Suprapubic skin (tissue), 4 donors: ENCODE measurements around the gene KCNJ18. TPM values are rescaled to one million over a fixed set of nuclear protein-coding genes. Genes with fewer than 3 reads are reported as not detected.
"Not testable (repeated sequence)": the region's sequence is repeated elsewhere in the genome, so short reads cannot be mapped to it uniquely, and the experiment has no call there.

Experiments used
- DNase-seq, 2 donors: peaks; one replicate each; pipeline ENCODE4 v3.0.0-alpha.2; 2019; ENCODE audit warnings: low spot score in 2 of 2
- H3K27ac ChIP-seq: fragments of 200-600 bp; sonication (generic); one replicate; pipeline ENCODE4 v1.5.1; 2019
- H3K27me3 ChIP-seq: fragments of 200-600 bp; sonication (generic); one replicate; pipeline ENCODE4 v1.5.1; 2019
- H3K36me3 ChIP-seq: fragments of 200-600 bp; sonication (generic); one replicate; pipeline ENCODE4 v1.5.1; 2019
- H3K4me1 ChIP-seq: fragments of 200-600 bp; sonication (generic); one replicate; pipeline ENCODE4 v1.5.1; 2019
- H3K4me3 ChIP-seq: fragments of 200-600 bp; sonication (generic); one replicate; pipeline ENCODE4 v1.5.1; 2019; ENCODE audit warnings: mild to moderate bottlenecking
- H3K9me3 ChIP-seq: fragments of 200-600 bp; sonication (generic); one replicate; pipeline ENCODE4 v1.5.1; 2019
- WGBS: methylation state at CpG from one replicate; pipeline ENCODE4 v1.1.5; 2018; 5-methylcytosine and 5-hydroxymethylcytosine counted together
- total RNA-seq, 4 donors: library from RNA; depleted of rRNA; stranded (reverse); fragments of >200 nt; gene quantifications; one replicate each; pipeline ENCODE4 v1.1.0, GENCODE V29; 2016

KCNJ18 gene
- 10 to 100 TPM in 3 of 4 donors, 1 to 10 TPM in 1; 2.3 to 32.9 (median 19.3) TPM for total RNA-seq

- H3K4me1 ChIP-seq, H3K9me3 ChIP-seq, DNase-seq, H3K4me3 ChIP-seq, H3K36me3 ChIP-seq, H3K27ac ChIP-seq, H3K27me3 ChIP-seq: not testable (repeated sequence)
- WGBS = 65% methylated on average over 4 of the region's 18 CpGs
These were observed at the start of gene KCNJ18 for GRCh38 chr17:21691883-21692703. Gene KCNJ18 (plus strand): TSS chr17:21692523. CDS start chr17:21702787, 10,264 bp downstream.

GRCh38 chr17:21648125-21648524 lies 44.2 kb upstream of the KCNJ18 start:
- H3K36me3 ChIP-seq, H3K27ac ChIP-seq, H3K4me1 ChIP-seq, H3K4me3 ChIP-seq, H3K9me3 ChIP-seq, H3K27me3 ChIP-seq, DNase-seq: not testable (repeated sequence)
- WGBS = 80% methylated on average over 6 of the region's 6 CpGs

DNA sequence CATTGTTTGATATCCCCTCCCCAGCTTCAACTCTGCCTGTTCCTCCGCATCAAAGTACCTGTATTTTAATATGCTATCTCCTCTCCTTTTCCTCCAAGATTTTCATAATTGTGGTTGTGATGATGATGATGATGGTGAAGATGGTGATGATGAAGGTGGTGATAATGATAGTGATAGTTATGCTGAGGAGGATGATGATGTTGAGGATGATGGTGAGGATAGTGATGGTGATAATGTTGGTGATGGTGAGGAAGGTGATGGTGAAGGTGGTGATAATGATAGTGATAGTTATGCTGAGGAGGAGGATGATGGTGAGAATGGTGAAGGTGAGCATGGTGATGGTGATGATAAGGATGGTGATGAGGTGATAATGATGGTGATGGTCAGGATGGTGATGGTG lies 42.3 kb upstream of the KCNJ18 start:
- H3K4me1 ChIP-seq, DNase-seq, H3K27ac ChIP-seq, H3K9me3 ChIP-seq, H3K4me3 ChIP-seq, H3K27me3 ChIP-seq, H3K36me3 ChIP-seq: not testable (repeated sequence)
- 79% methylated on average over 1 of the region's 1 CpG for WGBS

- not testable (repeated sequence) for H3K36me3 ChIP-seq, H3K4me1 ChIP-seq, H3K27ac ChIP-seq, DNase-seq, H3K27me3 ChIP-seq, H3K9me3 ChIP-seq, H3K4me3 ChIP-seq
- WGBS = 26% methylated on average over 3 of the region's 4 CpGs
These were observed 40.3 kb upstream of the KCNJ18 start for GRCh38 chr17:21652049-21652448.

- not testable (repeated sequence) for H3K27me3 ChIP-seq, H3K27ac ChIP-seq, DNase-seq, H3K36me3 ChIP-seq, H3K4me1 ChIP-seq, H3K9me3 ChIP-seq, H3K4me3 ChIP-seq
- 60% methylated on average over 1 of the region's 10 CpGs for WGBS
These were observed 39.1 kb upstream of the KCNJ18 start for GRCh38 chr17:21653211-21653610.

- H3K9me3 ChIP-seq, H3K4me3 ChIP-seq, H3K36me3 ChIP-seq, H3K4me1 ChIP-seq, H3K27ac ChIP-seq, H3K27me3 ChIP-seq, DNase-seq: not testable (repeated sequence)
- WGBS = 53% methylated on average over 12 of the region's 47 CpGs
These were observed 35.6 kb upstream of the KCNJ18 start for GRCh38 chr17:21656518-21657309.

DNA sequence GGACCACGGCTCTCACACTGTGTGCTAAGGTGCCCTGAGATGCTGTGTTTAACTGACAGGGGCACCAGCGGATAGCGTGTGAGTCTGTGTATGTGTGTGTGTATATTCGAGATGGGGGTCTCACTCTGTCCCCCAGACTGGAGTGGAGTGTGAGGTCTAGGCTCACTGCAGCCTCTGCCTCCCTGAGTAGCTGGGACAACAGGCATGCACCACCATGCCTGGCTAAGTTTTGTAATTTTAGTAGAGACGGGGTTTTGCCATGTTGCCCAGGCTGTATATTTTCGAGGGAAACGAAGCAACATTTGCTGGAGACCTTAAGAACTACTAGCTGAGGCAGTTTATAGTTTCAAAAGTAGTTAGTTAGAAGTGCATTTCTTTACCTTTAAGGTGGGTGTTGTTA lies 32.7 kb upstream of the KCNJ18 start:
- WGBS = 64% methylated on average over 7 of the region's 7 CpGs
- DNase-seq, H3K27me3 ChIP-seq, H3K36me3 ChIP-seq, H3K4me1 ChIP-seq, H3K9me3 ChIP-seq, H3K27ac ChIP-seq, H3K4me3 ChIP-seq: not testable (repeated sequence)

DNA sequence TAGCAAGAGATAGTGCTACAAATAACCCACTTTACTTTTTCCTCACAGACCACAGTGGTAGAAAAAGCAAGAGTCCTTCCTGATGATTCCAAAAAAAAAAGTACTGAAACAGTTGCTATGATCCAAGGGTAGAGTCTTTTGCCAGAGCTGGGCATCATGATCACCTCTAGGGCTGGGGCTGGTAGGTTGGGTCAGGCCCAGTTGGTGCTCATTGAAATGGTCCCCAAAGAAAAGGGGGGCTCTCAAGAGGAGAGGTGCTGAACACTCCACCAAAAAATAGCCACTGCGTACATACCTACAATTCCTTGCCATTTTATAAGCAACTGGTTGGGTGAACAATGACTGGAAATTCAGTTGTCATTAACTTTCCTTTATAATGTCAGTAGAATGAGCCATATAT lies 30.9 kb upstream of the KCNJ18 start:
- not testable (repeated sequence) for H3K36me3 ChIP-seq, H3K9me3 ChIP-seq, H3K4me1 ChIP-seq, H3K27me3 ChIP-seq, DNase-seq, H3K27ac ChIP-seq, H3K4me3 ChIP-seq
- 0% methylated on average over 1 of the region's 1 CpG for WGBS

DNA sequence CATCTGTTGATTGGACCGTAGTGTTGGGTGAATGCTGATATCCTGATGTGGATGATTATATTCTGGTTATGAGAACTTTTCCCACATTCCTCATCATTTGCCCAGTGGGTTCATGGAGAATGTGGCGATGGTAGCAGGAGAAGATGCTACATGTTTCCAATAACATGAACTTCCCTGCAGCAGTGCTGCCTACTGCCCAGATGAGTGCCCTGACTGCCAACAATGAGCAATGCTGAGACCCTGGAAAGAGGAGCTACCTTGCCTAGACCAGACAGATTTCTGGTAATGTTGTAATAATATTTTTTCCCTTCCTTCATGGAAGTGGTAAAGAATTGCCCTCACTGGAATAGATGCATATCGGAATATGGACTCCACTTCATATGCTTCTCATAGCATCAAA lies 29.2 kb upstream of the KCNJ18 start:
- WGBS = 63% methylated on average over 3 of the region's 3 CpGs
- H3K4me1 ChIP-seq, DNase-seq, H3K27ac ChIP-seq, H3K36me3 ChIP-seq, H3K27me3 ChIP-seq, H3K4me3 ChIP-seq, H3K9me3 ChIP-seq: not testable (repeated sequence)

DNA sequence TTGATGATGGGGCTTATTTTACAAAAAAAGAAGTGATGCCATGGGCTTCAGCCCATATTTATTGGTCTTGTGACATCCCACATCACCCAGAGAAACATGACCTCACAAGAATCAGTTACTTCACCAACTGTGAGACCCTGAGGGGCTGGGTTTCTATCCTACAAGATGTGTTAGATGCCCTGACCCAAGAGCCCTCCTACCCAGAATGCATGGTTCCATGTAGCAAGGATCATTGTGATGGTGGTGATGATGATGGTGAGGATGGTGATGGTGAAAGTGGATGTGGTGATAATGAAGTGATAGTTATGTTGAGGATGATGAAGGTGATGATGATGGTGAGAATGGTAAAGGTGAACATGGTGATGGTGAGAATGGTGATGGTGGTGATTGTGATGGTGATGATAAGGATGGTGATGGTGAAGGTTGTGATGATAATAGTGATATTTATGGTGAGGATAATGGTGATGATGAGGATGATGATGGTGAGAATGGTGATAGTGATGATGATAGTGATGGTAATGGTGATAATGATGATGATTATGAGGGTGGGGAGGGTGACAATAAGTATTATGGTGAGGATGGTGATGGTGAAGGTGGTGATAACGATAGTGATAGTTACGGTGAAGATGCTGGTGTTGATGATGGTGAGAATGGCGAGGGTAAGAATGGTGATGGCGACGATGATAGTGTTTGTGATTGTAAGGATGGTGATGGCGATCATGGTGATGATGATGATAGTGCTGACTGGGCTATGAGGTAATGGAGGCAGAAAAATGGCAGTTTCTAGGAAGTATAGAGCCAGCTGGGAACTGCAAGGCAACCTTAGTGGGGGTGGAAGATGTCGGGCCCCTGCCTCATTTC lies 28.5 kb upstream of the KCNJ18 start:
- H3K27me3 ChIP-seq, H3K4me1 ChIP-seq, H3K9me3 ChIP-seq, DNase-seq, H3K27ac ChIP-seq, H3K36me3 ChIP-seq, H3K4me3 ChIP-seq: not testable (repeated sequence)
- 64% methylated on average over 7 of the region's 7 CpGs for WGBS

- not testable (repeated sequence) for H3K4me3 ChIP-seq, H3K9me3 ChIP-seq, DNase-seq, H3K27me3 ChIP-seq, H3K36me3 ChIP-seq, H3K27ac ChIP-seq, H3K4me1 ChIP-seq
- 75% methylated on average over 1 of the region's 1 CpG for WGBS
These were observed 27.2 kb upstream of the KCNJ18 start for GRCh38 chr17:21665171-21665570.

DNA sequence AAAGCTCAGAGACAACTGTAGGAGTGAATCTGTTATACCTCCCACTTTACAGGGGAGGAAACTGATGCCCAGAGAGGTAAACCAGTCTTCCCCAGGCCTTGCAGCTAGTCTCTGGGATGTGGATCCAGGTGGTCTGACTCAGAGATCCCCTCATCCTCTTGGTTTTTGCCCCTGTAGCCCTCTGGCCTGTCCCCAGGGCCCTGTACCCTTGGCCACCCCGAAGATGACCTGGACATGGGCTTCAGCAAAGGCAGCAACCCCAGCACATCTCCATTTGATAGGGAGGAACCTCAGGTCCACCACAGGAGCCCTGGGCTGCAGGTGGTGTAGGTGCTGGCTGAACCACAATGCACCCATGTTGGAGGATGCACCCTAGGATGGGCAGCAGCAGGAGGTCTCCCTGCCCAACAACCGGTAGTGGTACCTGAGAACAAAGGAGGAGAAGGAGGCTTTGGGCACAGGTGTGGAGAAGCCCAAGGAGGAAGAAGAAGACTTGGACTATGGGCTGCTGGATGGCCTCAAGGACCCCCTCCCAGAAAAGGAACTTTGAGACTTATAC lies 26.3 kb upstream of the KCNJ18 start:
- H3K36me3 ChIP-seq, H3K27ac ChIP-seq, H3K27me3 ChIP-seq, H3K9me3 ChIP-seq, DNase-seq, H3K4me3 ChIP-seq, H3K4me1 ChIP-seq: not testable (repeated sequence)
- WGBS = 62% methylated on average over 1 of the region's 2 CpGs

GRCh38 chr17:21666711-21667412 lies 25.5 kb upstream of the KCNJ18 start:
- H3K4me3 ChIP-seq, DNase-seq: not testable (repeated sequence)

More at GRCh38 chr17:21666711-21667412, 25.5 kb upstream of the KCNJ18 start:
- H3K36me3 ChIP-seq, H3K4me1 ChIP-seq, H3K27ac ChIP-seq, H3K27me3 ChIP-seq, H3K9me3 ChIP-seq: not testable (repeated sequence)
- WGBS = 56% methylated on average over 3 of the region's 3 CpGs
